Activated CD8-positive, alpha-beta memory T cell treated with anti-CD3 and anti-CD28 coated beads, Interleukin-2, amount 50 U/mL, for 4 hours (primary cell): Measurements from ENCODE around the gene CARS1.
A peak's percentile ranks its signal among the peaks of the same experiment; 100 is the strongest.

Experiments used
- DNase-seq: peaks from one replicate; pipeline ENCODE4 v3.0.0-alpha.2; 2020

Gene CARS1

GRCh38 chr11:3057069-3057963 lies at the start of gene CARS1:
Gene CARS1 (minus strand): TSS chr11:3057423. CDS start chr11:3057367, 56 bp downstream.
- peak; percentile 95 for DNase-seq

GRCh38 chr11:3105791-3106735 lies 48.8 kb upstream of the CARS1 start:
- DNase-seq: no peak

- DNase-seq: no peak
Measured at GRCh38 chr11:3104961-3105790, 48.0 kb upstream of the CARS1 start.

- DNase-seq: no peak
Measured at GRCh38 chr11:3104051-3104714, 47.0 kb upstream of the CARS1 start.

- no peak for DNase-seq
Measured at GRCh38 chr11:3103076-3103475, 45.9 kb upstream of the CARS1 start.

GRCh38 chr11:3102641-3102921 lies 45.4 kb upstream of the CARS1 start:
- DNase-seq: no peak

- DNase-seq: no peak
Measured at GRCh38 chr11:3101921-3102640, 44.9 kb upstream of the CARS1 start.

- DNase-seq: no peak
Measured at GRCh38 chr11:3099178-3099577, 42.0 kb upstream of the CARS1 start.

- no peak for DNase-seq
Measured at GRCh38 chr11:3096909-3097530, 39.8 kb upstream of the CARS1 start.

GRCh38 chr11:3095712-3096361 lies 38.6 kb upstream of the CARS1 start:
- no peak for DNase-seq

- DNase-seq: no peak
Measured at GRCh38 chr11:3094223-3094824, 37.1 kb upstream of the CARS1 start.

GRCh38 chr11:3093281-3094191 lies 36.3 kb upstream of the CARS1 start:
- no peak for DNase-seq

GRCh38 chr11:3092603-3093141 lies 35.4 kb upstream of the CARS1 start:
- DNase-seq: no peak

- peak; percentile 74 for DNase-seq
Measured at GRCh38 chr11:3091846-3092602, 34.8 kb upstream of the CARS1 start.

GRCh38 chr11:3091081-3091845 lies 34.0 kb upstream of the CARS1 start:
- no peak for DNase-seq

- DNase-seq: no peak
Measured at GRCh38 chr11:3090096-3090901, 33.1 kb upstream of the CARS1 start.
